B cell (primary cell): ENCODE data around the gene PAK6. TPM values are rescaled to one million over a fixed set of nuclear protein-coding genes. Genes with fewer than 3 reads are reported as not detected.

Source experiments
- ATAC-seq: fragments of 200-7000 bp; cut with Tn5 transposase; one replicate; pipeline ENCODE4 v1.10.0; 2021; ENCODE audit warnings: low read depth, mild to moderate bottlenecking, moderate number of reproducible peaks, moderate library complexity
- CTCF ChIA-PET: fragments of 350-600 bp; sonication (Branson Sonifier 250); formaldehyde crosslinking; loops from one replicate; lab custom pipeline; 2021; ENCODE audit warnings: antibody characterized with exemption, inconsistent platforms; lab: Charles Lee
- POLR2A ChIA-PET: fragments of 350-600 bp; sonication (Branson Sonifier 250); formaldehyde crosslinking; loops from one replicate; lab custom pipeline; 2021; ENCODE audit warnings: antibody characterized with exemption; lab: Charles Lee
- DNase-seq: peaks from one replicate; pipeline ENCODE4 v3.0.0; 2013
- H2AFZ ChIP-seq: 2 replicates; pipeline ENCODE4 v1.6.1; 2012; ENCODE audit warnings: mild to moderate bottlenecking, low read depth, low read length; ENCODE audit not compliant: insufficient read depth, poor library complexity, severe bottlenecking
- H3K27ac ChIP-seq, 2 donors: 1 replicate in 1 of 2; 2 replicates in 1 of 2; pipeline ENCODE4 v1.5.1; 2012 to 2013; ENCODE audit warnings: low read length in 2 of 2, mild to moderate bottlenecking in 2 of 2, moderate library complexity in 1 of 2
- H3K27me3 ChIP-seq, 4 experiments: fragments of 200-600 bp in 1 of 4; sonication (generic) in 1 of 4; replicated peaks in 1 of 4; 1 replicate in 2 of 4; 2 replicates in 2 of 4; pipeline versions ENCODE4 v1.6.1 to v1.7.0; 2013 to 2016; ENCODE audit warnings: low read length in 3 of 4, mild to moderate bottlenecking in 2 of 4, mixed read lengths in 1 of 4, moderate library complexity in 1 of 4; ENCODE audit not compliant: insufficient read depth in 4 of 4, control insufficient read depth in 3 of 4; ENCODE audit errors: control extremely low read depth in 1 of 4
- H3K36me3 ChIP-seq, 2 experiments: replicated peaks in 1 of 2; 1 replicate in 1 of 2; 2 replicates in 1 of 2; pipeline versions ENCODE4 v1.6.1 to v1.7.1; 2013; ENCODE audit warnings: low read length in 1 of 2; ENCODE audit not compliant: insufficient read depth in 2 of 2, control insufficient read depth in 1 of 2; ENCODE audit errors: control extremely low read depth in 1 of 2, extremely low read depth in 1 of 2
- H3K4me1 ChIP-seq, 2 donors: fragments of 200-600 bp in 1 of 2; sonication (generic) in 1 of 2; 1 replicate in 1 of 2; 2 replicates in 1 of 2; pipeline versions ENCODE4 v1.5.1 to v1.6.1; 2013 to 2017; ENCODE audit warnings: low read length in 2 of 2; ENCODE audit not compliant: control insufficient read depth in 2 of 2, insufficient read depth in 2 of 2
- H3K4me2 ChIP-seq: replicated peaks from 2 replicates; pipeline ENCODE3; 2012; ENCODE audit warnings: mild to moderate bottlenecking, low read depth, low read length; ENCODE audit not compliant: poor library complexity, severe bottlenecking
- H3K4me3 ChIP-seq, 5 experiments: fragments of 200-600 bp in 1 of 5; sonication (generic) in 1 of 5; 1 replicate in 3 of 5; 2 replicates in 2 of 5; pipeline versions ENCODE4 v1.5.1 to v1.7.0; 2011 to 2016; ENCODE audit warnings: low read length in 4 of 5, mild to moderate bottlenecking in 4 of 5, low read depth in 2 of 5, control low read depth in 1 of 5, moderate library complexity in 1 of 5; ENCODE audit not compliant: insufficient read depth in 1 of 5; ENCODE audit errors: control extremely low read depth in 1 of 5, extremely low read depth in 1 of 5
- H3K79me2 ChIP-seq: fragments of 200-600 bp; sonication (generic); one replicate; pipeline ENCODE4 v1.6.0; 2016; ENCODE audit warnings: low read length; ENCODE audit not compliant: control insufficient read depth, insufficient read depth
- H3K9ac ChIP-seq: fragments of 200-600 bp; sonication (generic); 2 replicates; pipeline ENCODE4 v1.6.1; 2017; ENCODE audit warnings: mild to moderate bottlenecking, low read length, moderate library complexity
- H3K9me3 ChIP-seq, 3 donors: one replicate each; pipeline versions ENCODE4 v1.6.1 to v1.7.1; 2013; ENCODE audit warnings: low read length in 2 of 3; ENCODE audit not compliant: control insufficient read depth in 2 of 3, insufficient read depth in 1 of 3; ENCODE audit errors: control extremely low read depth in 1 of 3
- H4K20me1 ChIP-seq: 2 replicates; pipeline ENCODE4 v1.6.0; 2012; ENCODE audit warnings: mild to moderate bottlenecking, low read length; ENCODE audit not compliant: insufficient read depth, control insufficient read depth, poor library complexity, severe bottlenecking
- H3K27ac Mint-ChIP-seq: one replicate; pipeline ENCODE4 v1.8.0; 2021; ENCODE audit warnings: mixed read lengths
- H3K27me3 Mint-ChIP-seq: one replicate; pipeline ENCODE4 v1.8.0; 2021; ENCODE audit warnings: mixed read lengths
- H3K4me1 Mint-ChIP-seq: one replicate; pipeline ENCODE4 v1.8.0; 2021; ENCODE audit warnings: mixed read lengths
- H3K4me3 Mint-ChIP-seq: one replicate; pipeline ENCODE4 v1.8.0; 2021; ENCODE audit warnings: mixed read lengths
- H3K9me3 Mint-ChIP-seq: one replicate; pipeline ENCODE4 v1.8.0; 2022; ENCODE audit warnings: mixed read lengths; ENCODE audit not compliant: insufficient read depth
- CTCF ChIP-seq: fragments of 200-600 bp; IDR thresholded peaks from one replicate; pipeline ENCODE4 v1.8.0; 2022; ENCODE audit warnings: antibody characterized with exemption, mild to moderate bottlenecking
- EZH2 ChIP-seq: IDR thresholded peaks from 2 replicates; pipeline ENCODE4 v1.6.1; 2012; ENCODE audit warnings: borderline replicate concordance, low read depth, mild to moderate bottlenecking, moderate library complexity, low read length; ENCODE audit not compliant: insufficient read depth, poor library complexity, severe bottlenecking
- WGBS: methylation state at CpG from one replicate; pipeline ENCODE4 v1.1.5; 2013; ENCODE audit warnings: missing lambda C conversion rate; ENCODE audit not compliant: insufficient coverage; 5-methylcytosine and 5-hydroxymethylcytosine counted together
- intact Hi-C: fragments of 100-400 bp; cut with micrococcal nuclease; formaldehyde crosslinking; loops from one replicate; pipeline ENCODE4 v1.10.0; 2022
- polyA minus RNA-seq: library from RNA; depleted of rRNA, polyadenylated mRNA; stranded (reverse); fragments of >200 nt; gene quantifications from 2 replicates; pipeline ENCODE4 v1.2.3, GENCODE V29; 2012
- polyA plus RNA-seq: library from polyadenylated mRNA; depleted of rRNA; stranded (reverse); fragments of >200 nt; gene quantifications from 2 replicates; pipeline ENCODE4 v1.2.3, GENCODE V29; 2012
- total RNA-seq, 2 donors: library from RNA; stranded (reverse); fragments of 120-200 nt in 1 of 2; gene quantifications; 1 replicate in 1 of 2; 2 replicates in 1 of 2; pipeline versions ENCODE4 v1.2.3 to v1.2.4, GENCODE V29; 2013 to 2022

PAK6 gene
- total RNA-seq: 0.80 and 1.2 TPM in 2 replicates
- 0.21 TPM for total RNA-seq (2013)
- polyA plus RNA-seq: 0.45 and 0.76 TPM in 2 replicates
- polyA minus RNA-seq: 0.94 and 4.1 TPM in 2 replicates

GRCh38 chr15:40238532-40239403, at the start of gene PAK6:
PAK6 (plus strand) TSS chr15:40239063; CDS start chr15:40264786, 25,723 bp downstream.
- TF ChIP-seq CTCF: no peak
- no peak for TF ChIP-seq EZH2
- Mint-ChIP-seq H3K4me3 (peak within 1 kb of the TSS; percentile 71), H3K27ac (peak within 1 kb of the TSS; percentile 5), H3K9me3 (no peaks in the 10 kb centered on the region), H3K4me1 (peaks cover 36% of the 10 kb centered on the region), H3K27me3 (peaks cover 9% of the 10 kb centered on the region)
- peak within 1 kb of the TSS; percentile 80 for H2AFZ ChIP-seq
- no peaks in the 10 kb centered on the region for H3K79me2 ChIP-seq
- no peaks in the 10 kb centered on the region for H4K20me1 ChIP-seq
- peak; percentile 74 for DNase-seq
- peak within 1 kb of the TSS; percentile 76 for H3K9ac ChIP-seq
- H3K4me1 ChIP-seq: peaks cover 30 to 31% of the 10 kb centered on the region in 2 donors
- ATAC-seq: peak; percentile 39
- CTCF ChIA-PET: interaction anchor here (0.9 to 5.0 kb wide), 7 partner anchors 13 to 193 kb away, joined by 3 to 22 read pairs (median 5); partner anchors contain the start of gene PLCB2
- peak within 1 kb of the TSS in 1 of 2 donors; percentile 44 for H3K27ac ChIP-seq
- peaks cover 0 to 4% (median 0%) of the 10 kb centered on the region in 3 donors for H3K9me3 ChIP-seq
- peaks cover 0 to 18% (median 6%) of the 10 kb centered on the region in 4 experiments for H3K27me3 ChIP-seq
- H3K36me3 ChIP-seq: no peaks in the 10 kb centered on the region
- peak within 1 kb of the TSS; percentile 92 for H3K4me2 ChIP-seq
- 5% methylated on average over 35 of the region's 39 CpGs for WGBS
- POLR2A ChIA-PET: interaction anchor here (0.6 to 0.9 kb wide), 2 partner anchors 45 to 69 kb away, joined by 3 read pairs; partner anchors contain the start of gene PLCB2
- intact Hi-C loops: no loop called here
- H3K4me3 ChIP-seq: peak within 1 kb of the TSS in 4 of 5 experiments; percentile 22 to 55 (median 34)
